Prostate gland (tissue), 2 donors: ENCODE measurements around the gene TXLNG.

Experiments
- POLR2AphosphoS5 ChIP-seq: sonication (generic); formaldehyde crosslinking; IDR thresholded peaks from one replicate; pipeline ENCODE4 v1.6.1; 2017; ENCODE audit warnings: antibody characterized with exemption
- TF ChIP-seq, protein P1 (sequence below), 4 experiments: fragments of 200-600 bp in 2 of 4; fragments of 450-650 bp in 2 of 4; sonication (generic) in 2 of 4; IDR thresholded peaks; 1 replicate in 3 of 4; 2 replicates in 1 of 4; pipeline ENCODE4 v1.5.1; 2016 to 2019; ENCODE audit warnings: antibody characterized with exemption in 4 of 4, mild to moderate bottlenecking in 2 of 4, moderate library complexity in 2 of 4

DNA sequence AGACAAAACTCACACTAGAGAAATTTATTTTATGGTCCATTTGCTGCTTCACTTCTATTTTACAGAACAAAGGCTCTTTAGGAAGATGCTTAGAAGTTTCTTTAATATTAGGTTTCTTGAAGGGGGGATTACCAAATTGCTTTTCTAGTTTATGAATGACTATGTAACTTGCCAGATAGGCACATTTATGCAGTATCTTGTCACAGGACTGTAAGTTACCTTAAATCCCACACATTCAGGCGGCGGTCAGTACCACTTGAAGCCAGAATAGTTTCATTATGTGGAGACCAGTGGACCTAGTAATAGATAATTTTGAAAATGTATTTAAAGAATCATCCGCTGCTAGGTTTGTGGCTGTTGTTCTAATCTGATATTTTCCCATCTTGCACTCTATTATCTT is 65.6 kb downstream of the TXLNG start:
- TF ChIP-seq, protein P1, sequence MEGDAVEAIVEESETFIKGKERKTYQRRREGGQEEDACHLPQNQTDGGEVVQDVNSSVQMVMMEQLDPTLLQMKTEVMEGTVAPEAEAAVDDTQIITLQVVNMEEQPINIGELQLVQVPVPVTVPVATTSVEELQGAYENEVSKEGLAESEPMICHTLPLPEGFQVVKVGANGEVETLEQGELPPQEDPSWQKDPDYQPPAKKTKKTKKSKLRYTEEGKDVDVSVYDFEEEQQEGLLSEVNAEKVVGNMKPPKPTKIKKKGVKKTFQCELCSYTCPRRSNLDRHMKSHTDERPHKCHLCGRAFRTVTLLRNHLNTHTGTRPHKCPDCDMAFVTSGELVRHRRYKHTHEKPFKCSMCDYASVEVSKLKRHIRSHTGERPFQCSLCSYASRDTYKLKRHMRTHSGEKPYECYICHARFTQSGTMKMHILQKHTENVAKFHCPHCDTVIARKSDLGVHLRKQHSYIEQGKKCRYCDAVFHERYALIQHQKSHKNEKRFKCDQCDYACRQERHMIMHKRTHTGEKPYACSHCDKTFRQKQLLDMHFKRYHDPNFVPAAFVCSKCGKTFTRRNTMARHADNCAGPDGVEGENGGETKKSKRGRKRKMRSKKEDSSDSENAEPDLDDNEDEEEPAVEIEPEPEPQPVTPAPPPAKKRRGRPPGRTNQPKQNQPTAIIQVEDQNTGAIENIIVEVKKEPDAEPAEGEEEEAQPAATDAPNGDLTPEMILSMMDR (IDR thresholded peaks at IDR 0.05): no peak
- no peak for TF ChIP-seq POLR2AphosphoS5
